NCI-H187 (cell line): Measurements from ENCODE around the gene HIGD2A.

Source experiments
- DNase-seq, 2 experiments: peaks; one replicate each; lab custom pipeline; 2025; lab: John Stamatoyannopoulos, UW

HIGD2A gene

GRCh38 chr5:176369934-176370711 lies 18.4 kb upstream of the HIGD2A start:
- DNase-seq = no peak

GRCh38 chr5:176371621-176372539 lies 16.7 kb upstream of the HIGD2A start:
- DNase-seq = no peak

- DNase-seq = no peak
These were observed 15.3 kb upstream of the HIGD2A start for GRCh38 chr5:176373100-176373818.

- no peak for DNase-seq
These were observed 8.7 kb upstream of the HIGD2A start for GRCh38 chr5:176379881-176380280.

GRCh38 chr5:176381423-176381822 lies 7.1 kb upstream of the HIGD2A start:
- no peak for DNase-seq

GRCh38 chr5:176381979-176382378 lies 6.6 kb upstream of the HIGD2A start:
- no peak for DNase-seq

GRCh38 chr5:176382721-176383120 lies 5.8 kb upstream of the HIGD2A start:
- DNase-seq = no peak

GRCh38 chr5:176383248-176383905 lies 5.2 kb upstream of the HIGD2A start:
- DNase-seq = no peak

GRCh38 chr5:176383961-176384360 lies 4.6 kb upstream of the HIGD2A start:
- DNase-seq = no peak

GRCh38 chr5:176384366-176384930 lies 4.1 kb upstream of the HIGD2A start:
- DNase-seq = no peak

GRCh38 chr5:176384991-176385390 lies 3.6 kb upstream of the HIGD2A start:
- DNase-seq = no peak

DNA sequence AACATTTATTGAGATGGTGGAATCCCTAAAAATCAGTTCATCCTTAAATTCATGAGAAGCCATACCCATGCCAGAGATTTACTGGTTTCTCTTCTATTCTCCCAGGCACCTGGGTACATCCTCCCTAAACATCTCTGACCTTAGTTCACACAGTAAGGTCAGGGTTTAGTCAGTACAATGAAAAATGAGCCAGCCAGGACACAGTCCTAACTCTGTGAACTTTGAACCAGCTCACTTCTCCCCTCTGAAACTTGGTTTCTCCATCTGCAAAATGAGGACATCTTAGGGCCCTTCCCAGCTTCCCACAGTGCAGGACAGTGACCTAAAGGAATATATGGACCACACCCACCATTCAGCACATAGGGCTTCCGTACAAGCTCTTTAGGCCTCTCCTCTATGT lies 2.1 kb upstream of the HIGD2A start:
- no peak for DNase-seq

- no peak for DNase-seq
These were observed 1.1 kb upstream of the HIGD2A start for GRCh38 chr5:176387384-176387925.

DNA sequence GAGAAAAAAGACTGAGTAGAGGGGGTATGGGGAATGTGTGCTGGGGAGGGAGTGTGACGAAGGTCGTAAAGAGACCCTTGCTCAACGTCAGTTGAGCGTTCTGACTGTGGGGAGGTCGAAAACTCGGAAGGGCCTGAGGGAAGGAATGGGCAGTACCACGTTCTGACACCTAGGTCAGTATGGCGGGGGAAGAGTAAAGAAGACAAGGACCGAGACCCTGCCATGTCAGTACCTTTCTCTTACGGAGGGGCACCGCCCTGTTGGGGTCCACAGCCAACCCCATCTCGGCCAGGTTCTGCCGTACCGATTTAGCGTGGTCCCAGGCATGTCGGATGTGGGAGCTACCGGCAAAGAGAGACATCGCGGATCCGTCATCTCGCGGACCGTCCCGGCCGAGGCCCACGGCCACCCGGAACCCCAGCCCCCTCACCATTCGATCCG lies 528 bp upstream of the HIGD2A start:
- DNase-seq = no peak

DNA sequence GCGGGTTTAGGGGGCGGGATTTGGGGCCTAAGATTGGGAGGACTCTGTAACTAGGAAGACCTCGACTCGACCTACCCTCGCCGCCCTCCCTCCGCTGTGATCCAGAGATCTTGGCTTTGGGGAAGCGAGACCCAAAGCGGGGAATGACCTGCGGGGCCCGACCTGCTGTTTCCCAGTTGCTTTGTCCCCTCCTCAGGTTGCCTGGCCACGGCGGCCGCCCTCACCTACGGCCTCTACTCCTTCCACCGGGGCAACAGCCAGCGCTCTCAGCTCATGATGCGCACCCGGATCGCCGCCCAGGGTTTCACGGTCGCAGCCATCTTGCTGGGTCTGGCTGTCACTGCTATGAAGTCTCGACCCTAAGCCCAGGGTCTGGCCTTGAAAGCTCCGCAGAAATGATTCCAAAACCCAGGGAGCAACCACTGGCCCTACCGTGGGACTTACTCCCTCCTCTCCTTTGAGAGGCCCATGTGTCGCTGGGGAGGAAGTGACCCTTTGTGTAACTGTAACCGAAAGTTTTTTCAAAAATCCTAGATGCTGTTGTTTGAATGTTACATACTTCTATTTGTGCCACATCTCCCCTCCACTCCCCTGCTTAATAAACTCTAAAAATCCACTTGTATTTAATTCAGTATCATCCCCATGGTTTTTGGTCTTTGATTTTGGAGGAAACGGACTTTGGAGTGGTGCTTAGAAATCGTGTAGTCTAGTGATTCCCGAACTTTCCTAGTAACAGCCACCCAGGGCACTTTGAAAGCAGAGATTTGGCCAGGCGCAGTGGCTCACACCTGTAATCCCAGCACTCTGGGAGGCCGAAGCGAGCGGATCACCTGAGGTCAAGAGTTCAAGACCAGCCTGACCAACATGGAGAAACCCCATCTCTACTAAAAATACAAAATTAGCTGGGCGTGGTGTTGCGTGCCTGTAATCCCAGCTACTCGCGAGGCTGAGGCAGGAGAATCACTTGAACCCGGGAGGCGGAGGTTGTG lies 878 bp downstream of the HIGD2A start:
- no peak for DNase-seq

DNA sequence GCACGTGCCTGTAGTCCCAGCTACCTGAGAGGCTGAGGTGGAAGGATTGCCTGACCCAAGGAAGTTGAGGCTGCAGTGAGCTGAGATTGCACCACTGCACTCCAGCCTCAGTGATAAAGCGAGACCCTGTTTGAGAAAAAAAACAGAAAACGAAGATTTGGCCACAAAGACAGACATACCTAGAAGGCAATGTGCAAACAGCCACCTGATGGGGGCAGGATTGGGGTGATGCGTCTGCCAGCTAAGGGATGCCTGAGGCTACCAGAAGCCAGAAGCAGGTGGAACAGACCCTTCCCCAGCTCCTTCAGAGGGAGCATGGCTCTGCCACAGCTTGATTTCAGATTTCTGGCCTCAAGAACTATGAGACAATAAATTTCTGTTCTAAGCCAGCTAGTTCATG lies 2.9 kb downstream of the HIGD2A start:
- DNase-seq = no peak

GRCh38 chr5:176391999-176392398 lies 3.4 kb downstream of the HIGD2A start:
- DNase-seq = no peak

DNA sequence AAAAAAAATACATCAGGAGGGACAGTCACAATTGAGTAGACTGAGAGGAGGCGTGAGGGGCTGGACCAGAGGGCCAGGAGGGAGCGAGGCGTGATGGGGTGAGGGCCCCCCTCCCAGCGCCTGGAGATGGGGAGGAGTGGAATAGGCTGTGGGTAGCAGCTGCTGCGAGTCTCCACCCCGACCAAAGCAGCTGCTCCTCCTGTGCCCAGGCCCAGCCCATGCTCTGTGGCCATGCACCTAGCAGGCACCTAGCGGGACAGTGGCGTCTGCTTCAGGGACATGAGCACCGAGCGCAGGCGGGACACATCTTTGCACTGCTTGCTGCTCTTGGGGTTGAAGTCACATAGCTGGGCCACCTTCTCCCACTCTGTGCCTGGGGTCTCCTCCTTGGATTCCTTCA lies 4.0 kb downstream of the HIGD2A start:
- no peak for DNase-seq

DNA sequence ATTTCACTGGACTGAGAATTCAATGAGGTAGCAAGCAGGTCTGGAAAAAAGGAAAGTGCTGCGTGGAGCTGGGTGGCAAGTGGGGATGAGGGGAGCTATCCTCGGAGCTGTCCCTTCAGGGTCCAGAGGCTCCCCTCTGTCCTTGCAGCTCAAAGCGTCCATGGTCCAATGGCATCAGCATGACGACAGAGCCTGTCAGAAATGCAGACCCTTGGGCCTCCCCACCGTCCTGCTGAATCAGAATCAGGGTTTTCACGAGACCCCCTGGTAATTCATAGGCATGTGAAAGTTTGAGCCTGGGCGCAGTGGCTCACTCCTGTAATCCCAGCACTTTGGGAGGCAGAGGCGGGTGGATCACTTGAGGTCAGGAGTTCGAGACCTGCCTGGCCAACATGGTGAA lies 5.5 kb downstream of the HIGD2A start:
- DNase-seq = no peak
